Omental fat pad (tissue), 4 donors: ENCODE results near the gene FYB1. TPM values are rescaled to one million over a fixed set of nuclear protein-coding genes. Genes with fewer than 3 reads are reported as not detected.

Source experiments
- ATAC-seq: fragments of 150-250 bp; one replicate; pipeline ENCODE4 v1.9.1; 2016; ENCODE audit warnings: mild to moderate bottlenecking, moderate library complexity; ENCODE audit not compliant: low FRiP score
- DNase-seq: peaks from one replicate; pipeline ENCODE4 v3.0.0-alpha.2; 2019; ENCODE audit warnings: low spot score
- CTCF ChIP-seq, 3 donors: fragments of 450-650 bp; IDR thresholded peaks; one replicate each; pipeline ENCODE4 v1.5.1; 2016 to 2017; ENCODE audit warnings: antibody characterized with exemption in 3 of 3, mild to moderate bottlenecking in 3 of 3, moderate library complexity in 2 of 3
- total RNA-seq, 4 donors: library from RNA; depleted of rRNA; stranded (reverse); fragments of >200 nt; gene quantifications; one replicate each; pipeline ENCODE4 v1.1.0, GENCODE V29; 2016

The FYB1 gene
- total RNA-seq, 4 donors from 2014 or later = 13.2 to 46.2 (median 22.6) TPM

GRCh38 chr5:39079147-39079546 lies 140.2 kb downstream of the FYB1 start:
- ATAC-seq = no peak
- DNase-seq = no peak
- TF ChIP-seq CTCF (IDR thresholded peaks at IDR 0.05) = no peak

- no peak for TF ChIP-seq CTCF (IDR thresholded peaks at IDR 0.05)
- no peak for ATAC-seq
- no peak for DNase-seq
Measured at GRCh38 chr5:39076757-39077728, 142.3 kb downstream of the FYB1 start.

- no peak for TF ChIP-seq CTCF (IDR thresholded peaks at IDR 0.05)
- DNase-seq (no peak), ATAC-seq (no peak)
Measured at GRCh38 chr5:39076101-39076756, 143.1 kb downstream of the FYB1 start.

- ATAC-seq (peak; percentile 95), DNase-seq (peak; percentile 80)
Measured at GRCh38 chr5:39074017-39074814, 145.1 kb downstream of the FYB1 start, which contains the start of gene RICTOR. RICTOR (minus strand) TSS chr5:39074399; CDS start chr5:39074377, 22 bp downstream.

GRCh38 chr5:39073767-39074016 lies 145.7 kb downstream of the FYB1 start:
- DNase-seq (no peak), ATAC-seq (peak; percentile 79)
- no peak for TF ChIP-seq CTCF (IDR thresholded peaks at IDR 0.05)

More at GRCh38 chr5:39074017-39074814, 145.1 kb downstream of the FYB1 start, which contains the start of gene RICTOR:
- no peak for TF ChIP-seq CTCF (IDR thresholded peaks at IDR 0.05)

- ATAC-seq (peak; percentile 46), DNase-seq (no peak)
- TF ChIP-seq CTCF (IDR thresholded peaks at IDR 0.05) = no peak
Measured at GRCh38 chr5:39072925-39073766, 146.2 kb downstream of the FYB1 start.
